IPS-18a (cell line): ENCODE data around the gene CRK.

Source experiments
- H3K27ac ChIP-seq: one replicate; pipeline ENCODE4 v1.5.1; 2013; ENCODE audit warnings: low read length
- H3K27me3 ChIP-seq: one replicate; pipeline ENCODE4 v1.6.1; 2013; ENCODE audit warnings: mild to moderate bottlenecking, low read length; ENCODE audit not compliant: control insufficient read depth, insufficient read depth
- H3K36me3 ChIP-seq: one replicate; pipeline ENCODE4 v1.6.1; 2013; ENCODE audit warnings: low read depth, low read length; ENCODE audit not compliant: control insufficient read depth
- H3K4me1 ChIP-seq: one replicate; pipeline ENCODE4 v1.6.1; 2013; ENCODE audit warnings: low read depth, low read length; ENCODE audit not compliant: control insufficient read depth
- H3K4me3 ChIP-seq: one replicate; pipeline ENCODE4 v1.5.1; 2013; ENCODE audit warnings: low read length
- H3K9ac ChIP-seq: one replicate; pipeline ENCODE4 v1.6.1; 2013; ENCODE audit warnings: mild to moderate bottlenecking, low read length, moderate library complexity
- H3K9me3 ChIP-seq: one replicate; pipeline ENCODE4 v1.6.1; 2013; ENCODE audit warnings: low read depth, low read length; ENCODE audit not compliant: control insufficient read depth

CRK gene

DNA sequence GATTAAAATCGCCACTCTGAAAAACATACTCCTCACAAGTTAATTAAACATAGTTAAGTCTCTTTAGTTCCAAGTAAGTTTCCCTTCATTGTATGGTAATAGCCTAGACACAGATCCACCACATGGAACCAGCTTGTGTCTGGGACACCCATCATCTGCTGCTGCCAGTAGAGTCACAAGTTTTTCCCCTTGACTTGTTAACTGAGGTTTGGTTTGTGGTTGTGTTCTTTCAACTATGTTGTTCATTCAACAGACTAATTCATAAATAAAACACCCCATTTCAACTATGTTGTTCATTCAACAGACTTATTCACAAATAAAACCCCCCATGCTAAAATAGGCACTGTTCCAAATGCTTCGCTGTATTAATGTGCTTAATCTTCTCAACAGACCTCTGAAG, 80.4 kb downstream of the CRK start:
- no peak overlapping the region for H3K4me3 ChIP-seq
- no peak overlapping the region for H3K9ac ChIP-seq
- H3K9me3 ChIP-seq, result no peaks in the 10 kb centered on the region
- no peaks in the 10 kb centered on the region for H3K4me1 ChIP-seq
- no peak overlapping the region for H3K27ac ChIP-seq
- peaks cover 11% of the 10 kb centered on the region for H3K36me3 ChIP-seq
- no peaks in the 10 kb centered on the region for H3K27me3 ChIP-seq

DNA sequence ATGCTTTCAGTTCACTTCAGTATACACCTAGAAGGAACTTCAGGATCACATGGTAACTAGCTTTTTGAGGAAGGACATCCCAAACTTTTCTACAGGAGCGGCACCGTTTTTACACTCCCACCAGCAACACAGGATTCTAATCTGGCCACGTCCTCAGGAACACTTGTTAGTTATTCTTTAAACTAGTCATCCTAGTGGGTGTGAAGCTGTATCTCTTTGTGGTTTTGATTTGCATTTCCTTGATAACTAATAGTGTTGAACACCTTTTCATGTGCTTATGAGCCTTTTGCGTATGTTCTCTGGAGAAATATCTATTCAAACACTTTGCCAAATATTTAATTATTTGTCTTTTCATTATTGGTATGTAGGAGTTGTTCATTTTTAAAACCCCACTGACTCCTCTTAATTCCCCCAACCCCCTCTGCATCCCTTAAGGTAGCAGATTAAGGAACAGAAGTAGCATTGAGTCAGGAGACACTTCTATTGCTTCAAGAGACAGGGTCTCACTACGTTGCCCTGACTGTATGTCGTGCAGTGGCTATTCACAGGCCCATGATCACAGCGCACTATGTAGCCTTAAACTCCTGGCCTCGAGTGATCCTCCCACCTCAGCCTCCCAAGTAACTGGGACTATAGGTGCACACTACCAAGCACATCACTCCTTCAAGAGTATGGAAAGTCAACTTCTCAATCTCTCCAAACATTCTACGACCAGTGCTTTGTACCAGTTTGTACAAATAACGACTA, 81.4 kb downstream of the CRK start:
- Histone ChIP-seq H3K4me1 (no peaks in the 10 kb centered on the region), H3K9me3 (no peaks in the 10 kb centered on the region), H3K36me3 (peaks cover 11% of the 10 kb centered on the region), H3K9ac (no peak overlapping the region), H3K27ac (no peak overlapping the region), H3K27me3 (no peaks in the 10 kb centered on the region), H3K4me3 (no peak overlapping the region)

GRCh38 chr17:1373707-1374237, 82.3 kb downstream of the CRK start:
- Histone ChIP-seq H3K27me3 (no peaks in the 10 kb centered on the region), H3K9ac (no peak overlapping the region), H3K9me3 (no peaks in the 10 kb centered on the region), H3K36me3 (peaks cover 14% of the 10 kb centered on the region), H3K4me3 (no peak overlapping the region), H3K4me1 (no peaks in the 10 kb centered on the region), H3K27ac (no peak overlapping the region)

DNA sequence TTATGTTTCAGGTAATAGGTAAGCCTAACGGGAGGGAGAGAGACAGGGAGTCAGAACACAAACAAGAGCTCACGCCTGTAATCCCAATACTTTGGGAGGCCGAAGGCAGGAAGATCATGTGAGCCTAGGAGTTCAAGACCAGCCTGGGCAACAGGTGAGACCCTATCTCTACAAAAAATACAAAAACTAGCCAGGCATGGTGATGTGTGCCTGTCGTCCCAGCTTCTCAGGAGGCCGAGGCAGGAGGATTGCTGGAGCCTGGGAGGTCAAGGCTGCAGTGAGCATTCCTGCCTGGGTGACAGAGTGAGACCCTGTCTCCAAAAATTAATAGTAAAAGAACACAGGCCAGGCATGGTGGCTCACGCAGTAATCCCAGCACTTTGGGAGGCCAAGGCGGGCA, 83.4 kb downstream of the CRK start:
- Histone ChIP-seq H3K9me3 (no peaks in the 10 kb centered on the region), H3K36me3 (peaks cover 10% of the 10 kb centered on the region), H3K9ac (no peak overlapping the region), H3K4me1 (peaks cover 3% of the 10 kb centered on the region), H3K27ac (no peak overlapping the region), H3K4me3 (no peak overlapping the region), H3K27me3 (no peaks in the 10 kb centered on the region)

GRCh38 chr17:1371893-1372590, 84.0 kb downstream of the CRK start:
- no peaks in the 10 kb centered on the region for H3K27me3 ChIP-seq
- H3K4me1 ChIP-seq, result peaks cover 9% of the 10 kb centered on the region
- no peak overlapping the region for H3K9ac ChIP-seq
- no peaks in the 10 kb centered on the region for H3K9me3 ChIP-seq
- no peak overlapping the region for H3K4me3 ChIP-seq
- H3K36me3 ChIP-seq, result peaks cover 14% of the 10 kb centered on the region
- no peak overlapping the region for H3K27ac ChIP-seq
